HepG2 (cell line): ENCODE data around the gene C1orf115. TPM values are rescaled to one million over a fixed set of nuclear protein-coding genes. Genes with fewer than 3 reads are reported as not detected.
A peak's percentile ranks its signal among the peaks of the same experiment; 100 is the strongest.

Experiments used
- CENPX ChIP-seq: sonication (generic); formaldehyde crosslinking; IDR thresholded peaks from 2 replicates; pipeline ENCODE4 v1.9.0; 2021; ENCODE audit warnings: mild to moderate bottlenecking, missing genetic modification reagents, moderate library complexity
- GPBP1L1 ChIP-seq: sonication (generic); formaldehyde crosslinking; IDR thresholded peaks from 2 replicates; pipeline ENCODE4 v1.5.0; 2020; ENCODE audit warnings: mild to moderate bottlenecking, missing genetic modification reagents
- GTF3A ChIP-seq: sonication (generic); formaldehyde crosslinking; conservative IDR thresholded peaks from 2 replicates; pipeline ENCODE4 v1.4.0; 2020; ENCODE audit warnings: mild to moderate bottlenecking, missing genetic modification reagents
- ISX ChIP-seq: sonication (generic); formaldehyde crosslinking; conservative IDR thresholded peaks from 2 replicates; pipeline ENCODE4 v1.5.0; 2020; ENCODE audit warnings: missing genetic modification reagents
- MEIS2 ChIP-seq: sonication (generic); formaldehyde crosslinking; IDR thresholded peaks from 2 replicates; pipeline ENCODE4 v1.9.0; 2021; ENCODE audit warnings: mild to moderate bottlenecking, missing genetic modification reagents
- MTA1 ChIP-seq: sonication (generic); formaldehyde crosslinking; IDR thresholded peaks from 2 replicates; pipeline ENCODE4 v1.4.0; 2020; ENCODE audit warnings: missing genetic modification reagents, mild to moderate bottlenecking, borderline replicate concordance
- NCOA2 ChIP-seq: sonication (generic); formaldehyde crosslinking; IDR thresholded peaks from 2 replicates; pipeline ENCODE4 v1.8.0; 2022; ENCODE audit warnings: inconsistent platforms
- NFATC3 ChIP-seq: sonication (generic); formaldehyde crosslinking; IDR thresholded peaks from 2 replicates; pipeline ENCODE4 v1.5.1; 2020; ENCODE audit warnings: mild to moderate bottlenecking, missing genetic modification reagents
- NFIC ChIP-seq: IDR thresholded peaks from 2 replicates; pipeline ENCODE4 v1.6.1; 2012; ENCODE audit warnings: mild to moderate bottlenecking, low read length, inconsistent platforms
- NR3C1 ChIP-seq: sonication (generic); formaldehyde crosslinking; IDR thresholded peaks from 2 replicates; pipeline ENCODE4 v1.4.0; 2020; ENCODE audit warnings: missing genetic modification reagents
- SRSF1 ChIP-seq: fragments of 200-400 bp; formaldehyde crosslinking; optimal IDR thresholded peaks from 2 replicates; pipeline ENCODE3; 2017; ENCODE audit warnings: mild to moderate bottlenecking, low read depth, low read length, moderate library complexity
- SRY ChIP-seq: sonication (generic); formaldehyde crosslinking; IDR thresholded peaks from 2 replicates; pipeline ENCODE4 v1.8.0; 2022; ENCODE audit warnings: mild to moderate bottlenecking, missing genetic modification reagents
- TGIF2 ChIP-seq: IDR thresholded peaks from 2 replicates; pipeline ENCODE4 v1.6.1; 2016; ENCODE audit warnings: control low read depth, missing compliant biosample characterization
- YEATS4 ChIP-seq: sonication (generic); formaldehyde crosslinking; IDR thresholded peaks from 2 replicates; pipeline ENCODE4 v1.4.0; 2020; ENCODE audit warnings: missing genetic modification reagents, borderline replicate concordance
- ZBTB1 ChIP-seq: sonication (generic); formaldehyde crosslinking; IDR thresholded peaks from 2 replicates; pipeline ENCODE4 v1.4.0; 2020; ENCODE audit warnings: missing genetic modification reagents, borderline replicate concordance
- ZBTB7A ChIP-seq: sonication (generic); formaldehyde crosslinking; IDR thresholded peaks from 2 replicates; pipeline ENCODE4 v1.8.0; 2022; ENCODE audit warnings: mild to moderate bottlenecking, missing genetic modification reagents
- ZNF10 ChIP-seq: sonication (generic); formaldehyde crosslinking; IDR thresholded peaks from 2 replicates; pipeline ENCODE4 v1.4.0; 2020; ENCODE audit warnings: mild to moderate bottlenecking, low read depth, missing genetic modification reagents, borderline replicate concordance
- ZNF12 ChIP-seq: sonication (generic); formaldehyde crosslinking; IDR thresholded peaks from 2 replicates; pipeline ENCODE4 v1.5.0; 2020; ENCODE audit warnings: missing genetic modification reagents
- ZNF205 ChIP-seq: IDR thresholded peaks from 2 replicates; pipeline ENCODE4 v1.6.1; 2018; ENCODE audit warnings: missing biosample characterization, missing genetic modification reagents
- ZNF230 ChIP-seq: sonication (generic); formaldehyde crosslinking; IDR thresholded peaks from 2 replicates; pipeline ENCODE4 v1.4.0; 2020; ENCODE audit warnings: mild to moderate bottlenecking, missing genetic modification reagents
- ZNF256 ChIP-seq: sonication (generic); formaldehyde crosslinking; conservative IDR thresholded peaks from 2 replicates; pipeline ENCODE4 v1.4.0; 2020; ENCODE audit warnings: missing genetic modification reagents
- ZNF275 ChIP-seq: sonication (generic); formaldehyde crosslinking; IDR thresholded peaks from 2 replicates; pipeline ENCODE4 v1.8.0; 2022; ENCODE audit warnings: missing genetic modification reagents, mild to moderate bottlenecking, inconsistent platforms, borderline replicate concordance
- ZNF30 ChIP-seq: sonication (generic); formaldehyde crosslinking; IDR thresholded peaks from 2 replicates; pipeline ENCODE4 v1.5.0; 2020; ENCODE audit warnings: mild to moderate bottlenecking, missing genetic modification reagents
- ZNF383 ChIP-seq: sonication (generic); formaldehyde crosslinking; IDR thresholded peaks from 2 replicates; pipeline ENCODE4 v1.4.0; 2020; ENCODE audit warnings: missing genetic modification reagents, mild to moderate bottlenecking, borderline replicate concordance
- ZNF597 ChIP-seq: sonication (generic); formaldehyde crosslinking; IDR thresholded peaks from 2 replicates; pipeline ENCODE4 v1.5.0; 2020; ENCODE audit warnings: missing genetic modification reagents
- ZNF709 ChIP-seq: sonication (generic); formaldehyde crosslinking; IDR thresholded peaks from 2 replicates; pipeline ENCODE4 v1.5.0; 2020; ENCODE audit warnings: mild to moderate bottlenecking, missing genetic modification reagents
- ZNF777 ChIP-seq: sonication (generic); formaldehyde crosslinking; IDR thresholded peaks from 2 replicates; pipeline ENCODE4 v1.4.0; 2020; ENCODE audit warnings: missing genetic modification reagents
- ZNF781 ChIP-seq: sonication (generic); formaldehyde crosslinking; IDR thresholded peaks from 2 replicates; pipeline ENCODE4 v1.5.1; 2020; ENCODE audit warnings: borderline replicate concordance, mild to moderate bottlenecking, missing genetic modification reagents; ENCODE audit errors: not compliant biosample characterization
- polyA plus RNA-seq, 8 experiments: library from polyadenylated mRNA; depleted of rRNA in 3 of 8; stranded (reverse) in 7 of 8; unstranded in 1 of 8; fragments of >200 nt; fragmentation: Illumina TruSeq in 4 of 8; extraction: Trizol in 4 of 8; gene quantifications; 2 replicates each; pipeline versions ENCODE4 v1.2.1 to v1.2.3, GENCODE V29; 2011 to 2016; ENCODE audit warnings: low read depth in 4 of 8, missing spikeins in 1 of 8, mixed read lengths in 1 of 8; ENCODE audit not compliant: insufficient read depth in 1 of 8
- total RNA-seq, 5 experiments: library from RNA; depleted of rRNA; stranded (reverse); fragments of >200 nt; fragmentation: Illumina TruSeq; extraction: Trizol; gene quantifications; 2 replicates each; pipeline ENCODE4 v1.2.3, GENCODE V29; 2016; ENCODE audit warnings: low read depth in 1 of 5

Gene C1orf115
- total and polyA plus RNA-seq, 2 of the 13 experiments (the other 11 are each of a cell fraction or from before 2014, with no cell fraction given), result 25.2 to 85.9 TPM

GRCh38 chr1:220698607-220699016, 8.4 kb downstream of the C1orf115 start (continued):
- TF ChIP-seq ZNF275 (CRISPR knock-in tag) (no peak), ZNF709 (CRISPR knock-in tag) (no peak), ZNF30 (no peak), MTA1 (no peak), NFATC3 (CRISPR knock-in tag) (no peak), ZNF256 (CRISPR knock-in tag) (no peak), ZNF10 (CRISPR knock-in tag) (no peak), MEIS2 (peak; percentile 90), NR3C1 (CRISPR knock-in tag) (no peak), ZNF777 (CRISPR knock-in tag) (no peak), YEATS4 (CRISPR knock-in tag) (no peak), ZBTB7A (CRISPR knock-in tag) (no peak), ZNF597 (no peak), GTF3A (CRISPR knock-in tag) (no peak), ZNF383 (CRISPR knock-in tag) (no peak), NCOA2 (CRISPR knock-in tag) (peak; percentile 78), SRSF1 (no peak), NFIC (no peak), GPBP1L1 (CRISPR knock-in tag) (no peak), ZNF230 (no peak), ZNF205 (no peak), TGIF2 (0 out of 2 replicates have a peak, but pooled peaks have one; percentile 43), CENPX (no peak), ZBTB1 (CRISPR knock-in tag) (no peak), ISX (no peak), ZNF12 (CRISPR knock-in tag) (no peak), ZNF781 (CRISPR knock-in tag) (no peak), SRY (CRISPR knock-in tag) (no peak)
